ENCODE data around the gene ACAD11.

ACAD11 gene

GRCh38 chr3:132549890-132550578, 109.6 kb downstream of the ACAD11 start:
- DNase-seq = no peak

- no peak for DNase-seq
These were observed 110.4 kb downstream of the ACAD11 start for GRCh38 chr3:132549169-132549568.

- no peak for DNase-seq
These were observed 114.1 kb downstream of the ACAD11 start for GRCh38 chr3:132545471-132545870.

GRCh38 chr3:132544130-132544529, 115.5 kb downstream of the ACAD11 start:
- no peak for DNase-seq

DNA sequence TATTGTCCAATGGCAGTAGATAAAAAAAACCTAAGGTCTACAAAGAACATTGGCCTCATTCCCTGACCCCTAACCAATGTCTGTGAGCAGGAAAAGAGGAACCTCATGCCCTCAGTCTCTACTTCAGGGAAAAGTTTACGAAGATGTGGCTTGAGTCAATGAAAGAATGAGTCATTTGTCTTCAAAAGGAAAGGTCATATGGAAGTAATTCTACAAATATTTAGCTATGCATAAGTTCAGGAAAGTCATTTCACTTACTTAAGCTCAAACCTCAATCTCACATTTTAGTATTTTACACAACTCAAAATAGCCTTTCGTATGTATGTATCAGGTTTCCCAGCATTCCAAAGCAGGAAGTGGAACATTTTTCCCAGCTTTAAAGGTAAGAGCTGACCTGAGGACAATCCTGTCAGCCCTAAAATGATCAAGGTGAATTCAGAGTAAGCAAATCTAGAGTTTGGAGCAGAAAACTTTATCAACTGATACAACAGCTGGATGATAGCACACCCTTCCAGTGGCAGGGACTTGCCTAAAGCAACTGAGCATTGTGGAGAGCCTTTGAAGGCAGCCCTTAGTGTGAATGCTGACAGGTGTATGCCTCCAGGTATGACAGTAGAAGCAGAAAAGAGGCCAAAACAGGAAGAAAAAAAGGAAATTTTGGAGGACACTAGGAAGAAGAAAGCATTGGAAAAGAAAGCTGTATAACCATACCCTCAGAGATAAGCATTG, 116.4 kb downstream of the ACAD11 start:
- DNase-seq = no peak

DNA sequence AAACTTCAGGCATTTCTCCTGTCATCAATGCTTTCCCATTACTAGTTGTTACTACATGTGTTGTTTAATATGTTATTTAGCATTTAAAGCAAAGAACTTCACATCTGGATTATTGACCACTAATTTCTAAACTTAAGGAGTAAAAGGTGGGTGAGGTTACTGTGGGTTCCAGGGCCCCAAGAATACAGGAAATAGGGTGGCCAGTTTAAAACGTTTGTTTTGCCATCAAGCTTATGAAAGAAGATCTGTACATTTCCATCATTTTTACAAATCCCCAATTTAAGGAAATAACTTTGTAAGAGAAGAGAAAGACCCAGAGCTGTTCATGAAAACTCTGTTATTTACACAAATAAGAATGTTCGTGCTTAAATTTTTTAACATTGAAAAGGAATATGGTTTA, 117.0 kb downstream of the ACAD11 start:
- DNase-seq = no peak

- no peak for DNase-seq
These were observed 119.9 kb downstream of the ACAD11 start for GRCh38 chr3:132539681-132540080.

DNA sequence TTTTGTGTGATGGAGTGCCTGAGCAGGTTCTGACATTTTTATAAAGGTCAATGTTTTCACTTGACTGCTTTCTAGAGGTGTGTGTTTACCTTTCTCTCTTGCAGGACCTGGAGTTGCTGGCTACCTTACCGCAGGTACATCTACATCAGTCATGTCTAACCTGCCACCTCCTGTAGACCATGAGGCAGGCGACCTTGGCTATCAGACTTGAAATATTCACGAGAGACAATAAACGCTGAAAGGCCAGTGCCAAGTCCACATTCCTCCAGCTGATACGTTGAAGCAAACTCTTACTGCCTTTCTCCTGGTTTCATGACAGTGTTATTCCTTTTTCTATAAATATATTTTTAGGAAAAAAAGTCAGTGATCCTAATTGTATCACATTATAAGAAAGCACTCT, 121.5 kb downstream of the ACAD11 start:
- DNase-seq = no peak

GRCh38 chr3:132537297-132537696, 122.3 kb downstream of the ACAD11 start:
- DNase-seq = no peak

GRCh38 chr3:132536442-132537153, 123.0 kb downstream of the ACAD11 start:
- no peak for DNase-seq

DNA sequence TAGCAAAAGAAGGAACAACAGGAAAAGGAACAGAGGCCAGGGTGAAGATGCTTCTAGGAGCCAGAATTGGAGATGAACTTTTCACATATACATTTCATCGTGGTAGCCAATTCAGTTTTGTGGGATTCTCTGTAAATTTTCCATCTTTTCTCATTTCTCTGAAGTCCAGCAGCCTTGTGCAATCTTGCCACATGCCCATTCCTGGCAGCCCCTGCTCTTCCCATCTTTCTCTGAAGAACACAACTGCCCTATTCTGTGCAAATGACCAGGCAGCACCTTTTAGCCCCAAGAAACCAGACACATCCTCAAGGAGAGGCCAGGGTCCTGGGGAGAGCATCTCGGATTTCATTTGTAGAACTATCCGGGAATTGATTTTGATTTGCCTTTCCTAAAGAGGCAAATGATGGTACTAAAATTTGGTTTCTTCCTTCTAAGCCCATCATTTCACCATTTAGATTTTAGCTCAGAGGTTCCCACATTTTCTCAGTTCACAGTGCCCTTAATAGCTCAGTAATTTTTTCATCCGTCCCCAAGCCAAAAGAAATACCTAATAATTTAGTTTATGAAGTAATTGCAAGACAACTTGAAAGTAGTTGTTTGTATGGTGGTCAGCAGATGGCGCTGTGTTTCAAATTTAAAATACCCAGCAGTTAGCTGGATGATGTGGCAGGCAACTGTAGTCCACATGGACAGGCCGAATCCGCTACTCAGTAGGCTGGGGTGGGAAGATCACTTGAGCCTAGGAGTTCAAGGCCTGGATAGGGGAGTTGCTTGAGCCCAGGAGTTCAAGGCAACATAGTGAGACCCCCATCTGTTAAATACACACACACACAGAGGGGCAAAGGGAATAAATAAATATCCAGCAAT, 123.8 kb downstream of the ACAD11 start:
- peak; percentile 20 for DNase-seq

- no peak for DNase-seq
These were observed 129.0 kb downstream of the ACAD11 start for GRCh38 chr3:132530624-132531023.

GRCh38 chr3:132522353-132522752, 137.3 kb downstream of the ACAD11 start:
- DNase-seq = no peak

DNA sequence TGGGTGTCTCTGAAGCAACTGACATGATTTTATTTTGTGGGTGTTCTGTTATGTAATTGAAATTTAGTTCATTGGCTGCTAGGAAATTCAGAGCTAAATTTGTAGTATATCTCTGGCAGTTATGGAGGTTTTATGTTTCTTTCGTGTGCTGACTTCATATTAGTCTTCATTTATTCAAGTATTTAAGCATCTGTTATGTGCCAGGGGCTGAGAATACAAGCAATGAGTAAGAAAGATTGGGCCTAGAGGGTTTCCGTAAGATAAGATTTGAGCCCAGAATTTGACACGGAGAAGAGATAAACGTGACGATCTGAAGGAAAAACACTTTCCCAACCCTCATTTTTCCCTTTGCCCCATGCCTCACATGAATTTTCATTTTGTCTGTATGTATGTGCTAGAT, 137.7 kb downstream of the ACAD11 start:
- no peak for DNase-seq

DNA sequence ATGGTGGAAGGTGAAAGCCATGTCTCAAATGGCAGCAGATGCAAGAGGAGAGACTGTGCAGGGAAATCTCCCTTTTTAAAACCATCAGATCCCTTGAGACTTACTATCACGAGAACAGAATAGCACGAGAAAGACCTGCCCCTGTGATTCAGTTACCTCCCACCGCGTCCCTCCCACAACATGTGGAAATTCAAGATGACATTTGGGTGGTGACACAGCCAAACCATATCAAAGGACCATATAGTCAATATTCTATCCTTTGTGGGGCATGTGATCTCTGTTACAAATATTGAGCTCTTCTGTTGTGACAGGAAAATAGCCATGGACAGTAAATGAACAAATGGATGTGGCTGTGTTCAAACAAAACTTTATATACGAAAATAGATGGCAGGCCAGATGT, 139.7 kb downstream of the ACAD11 start:
- DNase-seq = no peak

DNA sequence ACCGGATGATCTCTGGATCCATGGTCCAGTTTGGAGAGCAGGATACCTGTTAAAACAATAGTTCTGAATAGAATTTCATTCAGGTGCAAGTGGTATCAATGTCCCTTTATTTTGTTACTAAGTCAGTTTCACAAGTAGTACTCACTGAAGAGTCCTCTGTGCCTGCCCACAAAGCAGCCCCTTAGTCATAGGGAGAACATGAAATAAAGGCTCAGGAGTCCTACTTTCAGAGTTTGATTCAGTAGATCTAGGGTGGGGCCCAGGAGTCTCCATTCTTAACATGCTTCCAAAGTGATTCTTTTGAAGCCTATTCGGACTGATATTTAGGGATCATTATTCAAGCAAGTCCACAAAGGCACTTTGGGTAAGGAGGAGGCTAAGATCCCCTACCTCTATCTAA, 142.3 kb downstream of the ACAD11 start:
- DNase-seq = no peak

DNA sequence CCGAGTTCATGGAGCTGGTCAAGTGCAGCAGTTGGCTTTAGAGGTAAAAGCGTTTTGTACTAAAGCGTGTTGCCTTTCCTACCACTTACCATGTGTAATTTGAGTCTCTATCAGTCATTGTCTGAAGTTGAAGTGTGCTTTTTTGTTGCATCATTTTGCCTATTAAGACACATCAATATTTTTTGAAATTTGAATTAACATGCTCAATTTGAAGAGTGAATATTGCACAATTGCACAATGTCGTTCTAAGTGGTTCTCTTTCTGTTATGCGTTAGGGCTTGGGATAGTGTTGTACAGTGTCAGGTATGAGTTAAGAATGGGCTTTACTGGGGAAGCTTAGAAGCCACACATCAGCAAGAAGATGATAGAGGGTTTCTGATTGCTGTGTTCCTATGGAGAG, 146.6 kb downstream of the ACAD11 start:
- DNase-seq = no peak

GRCh38 chr3:132509506-132509905, 150.1 kb downstream of the ACAD11 start:
- no peak for DNase-seq

DNA sequence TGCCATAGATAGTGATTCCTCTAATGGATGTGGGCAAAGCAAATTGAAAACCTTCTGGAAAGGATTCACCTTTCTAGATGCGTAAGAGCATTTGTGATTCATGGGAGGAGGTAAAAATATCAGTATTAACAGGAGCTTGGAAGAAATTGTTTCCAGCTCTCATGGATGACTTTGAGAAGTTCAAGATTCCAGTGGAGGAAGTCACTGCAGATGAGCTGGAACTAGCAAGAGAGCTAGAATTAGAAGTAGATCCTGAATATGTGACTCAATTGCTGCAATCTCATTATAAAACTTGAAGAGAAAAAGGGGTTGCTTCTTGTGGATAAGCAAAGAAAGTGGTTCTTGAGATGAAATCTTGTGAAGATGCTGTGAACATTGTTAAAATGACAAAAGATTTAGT, 150.5 kb downstream of the ACAD11 start:
- no peak for DNase-seq

Data from T1000 (cell line).